HepG2 (cell line): ENCODE measurements around the gene SF3B2. TPM values are rescaled to one million over a fixed set of nuclear protein-coding genes. Genes with fewer than 3 reads are reported as not detected.

Source experiments
- ATAC-seq: fragments of 200-7000 bp; cut with Tn5 transposase; 3 replicates; pipeline ENCODE4 v1.9.1; 2020; ENCODE audit warnings: mild to moderate bottlenecking, moderate library complexity
- BruUV-seq: library from RNA; stranded (reverse); fragments of 400-500 nt; replicated peaks from 2 replicates; lab custom pipeline; 2021; lab: Mats Ljungman, UMichigan
- CTCF ChIA-PET: fragments of 300-600 bp; formaldehyde crosslinking; extraction: SDS; loops from one replicate; lab custom pipeline; 2021; ENCODE audit warnings: low total read pairs, inconsistent platforms, low intra/inter-chr PET ratio; lab: Yijun Ruan, JAX
- POLR2A ChIA-PET: fragments of 350-600 bp; sonication (Branson Sonifier 250); formaldehyde crosslinking; loops from one replicate; lab custom pipeline; 2020; ENCODE audit warnings: antibody characterized with exemption, inconsistent platforms; lab: Yijun Ruan, JAX
- DNase-seq: peaks from one replicate; pipeline ENCODE4 v3.0.0-alpha.2; 2015; ENCODE audit warnings: low spot score
- FAIRE-seq: peaks from 3 replicates; lab custom pipeline; 2011; peaks lifted over from hg19 to GRCh38; lab: Jason Lieb, UNC
- H2AFZ ChIP-seq: one replicate; pipeline ENCODE4 v1.6.1; 2011; ENCODE audit warnings: low read length, inconsistent platforms
- H3K27ac ChIP-seq: fragments of 300-600 bp; 3 replicates; pipeline ENCODE4 v1.8.0; 2011; ENCODE audit warnings: mixed run types, mild to moderate bottlenecking, mixed read lengths, low read length, inconsistent platforms; ENCODE audit not compliant: insufficient read depth; ENCODE audit errors: extremely low read length
- H3K27me3 ChIP-seq, 2 experiments: fragments of 200-600 bp in 1 of 2; 2 replicates in 1 of 2; 3 replicates in 1 of 2; pipeline versions ENCODE4 v1.6.0 to v1.8.0; 2011; ENCODE audit warnings: low read length in 2 of 2, mild to moderate bottlenecking in 2 of 2, moderate library complexity in 2 of 2, inconsistent platforms in 1 of 2; ENCODE audit not compliant: insufficient read depth in 2 of 2, control insufficient read depth in 1 of 2
- H3K36me3 ChIP-seq, 2 experiments: fragments of 200-600 bp in 1 of 2; replicated peaks in 1 of 2; 2 replicates in 1 of 2; 3 replicates in 1 of 2; pipeline versions ENCODE4 v1.5.1 to v1.8.0; 2011; ENCODE audit warnings: low read length in 2 of 2, inconsistent platforms in 1 of 2; ENCODE audit not compliant: insufficient read depth in 2 of 2, control insufficient read depth in 1 of 2
- H3K4me1 ChIP-seq: 2 replicates; pipeline ENCODE4 v1.5.1; 2012; ENCODE audit warnings: low read length, inconsistent platforms; ENCODE audit not compliant: insufficient read depth
- H3K4me2 ChIP-seq: 2 replicates; pipeline ENCODE4 v1.6.0; 2011; ENCODE audit warnings: low read depth, low read length, inconsistent platforms
- H3K4me3 ChIP-seq, 3 experiments: fragments of 200-600 bp in 1 of 3; sonication (generic), shearing (Covaris generic) in 1 of 3; replicated peaks in 1 of 3; 2 replicates each; pipeline ENCODE4 v1.5.1; 2011 to 2016; ENCODE audit warnings: low read length in 3 of 3, inconsistent platforms in 2 of 3, low read depth in 2 of 3, mild to moderate bottlenecking in 2 of 3, control low read depth in 1 of 3, mixed read lengths in 1 of 3; ENCODE audit not compliant: insufficient read depth in 1 of 3
- H3K79me2 ChIP-seq: one replicate; pipeline ENCODE4 v1.6.1; 2011; ENCODE audit warnings: low read length, inconsistent platforms; ENCODE audit not compliant: insufficient read depth
- H3K9ac ChIP-seq: 2 replicates; pipeline ENCODE4 v1.6.0; 2011; ENCODE audit warnings: mild to moderate bottlenecking, low read depth, low read length, inconsistent platforms; ENCODE audit not compliant: insufficient read depth
- H3K9me3 ChIP-seq: 2 replicates; pipeline ENCODE4 v1.5.1; 2012; ENCODE audit warnings: mild to moderate bottlenecking, low read length
- H4K20me1 ChIP-seq: 2 replicates; pipeline ENCODE4 v1.6.0; 2011; ENCODE audit warnings: inconsistent platforms, mild to moderate bottlenecking, low read length, moderate library complexity; ENCODE audit not compliant: insufficient read depth
- ADNP ChIP-seq: sonication (generic); formaldehyde crosslinking; IDR thresholded peaks from 2 replicates; pipeline ENCODE4 v1.4.0; 2020; ENCODE audit warnings: missing genetic modification reagents
- GRHL1 ChIP-seq: sonication (generic); formaldehyde crosslinking; conservative IDR thresholded peaks from 2 replicates; pipeline ENCODE4 v1.8.0; 2022; ENCODE audit warnings: missing genetic modification reagents
- JUNB ChIP-seq: sonication (generic); formaldehyde crosslinking; IDR thresholded peaks from 2 replicates; pipeline ENCODE4 v1.8.0; 2022; ENCODE audit warnings: missing genetic modification reagents, mild to moderate bottlenecking, borderline replicate concordance
- MATR3 ChIP-seq: sonication (generic); formaldehyde crosslinking; IDR thresholded peaks from 2 replicates; pipeline ENCODE4 v1.4.0; 2020; ENCODE audit warnings: missing genetic modification reagents
- SATB2 ChIP-seq: sonication (generic); formaldehyde crosslinking; IDR thresholded peaks from 2 replicates; pipeline ENCODE4 v1.5.0; 2020; ENCODE audit warnings: missing genetic modification reagents
- SCMH1 ChIP-seq: sonication (generic); formaldehyde crosslinking; IDR thresholded peaks from 2 replicates; pipeline ENCODE4 v1.9.0; 2021; ENCODE audit warnings: missing genetic modification reagents, mild to moderate bottlenecking, borderline replicate concordance
- ZNF296 ChIP-seq: sonication (generic); formaldehyde crosslinking; conservative IDR thresholded peaks from 2 replicates; pipeline ENCODE4 v1.5.0; 2020; ENCODE audit warnings: mild to moderate bottlenecking, missing genetic modification reagents
- WGBS: methylation state at CpG from one replicate; pipeline ENCODE4 v1.1.6; 2017; ENCODE audit warnings: low lambda C conversion rate; 5-methylcytosine and 5-hydroxymethylcytosine counted together
- in situ Hi-C: cut with HindIII; loops from 2 replicates; pipeline ENCODE4 v1.10.0; 2017; ENCODE audit warnings: low pct_unique_long_range_greater_than_20kb; ENCODE audit not compliant: extremely low pct_ligation_motif_present
- intact Hi-C: fragments of 100-400 bp; cut with micrococcal nuclease; formaldehyde crosslinking; loops from one replicate; pipeline ENCODE4 v1.10.0; 2022; ENCODE audit not compliant: unreplicated experiment
- polyA plus RNA-seq, 8 experiments: library from polyadenylated mRNA; depleted of rRNA in 3 of 8; stranded (reverse) in 7 of 8; unstranded in 1 of 8; fragments of >200 nt; fragmentation: Illumina TruSeq in 4 of 8; extraction: Trizol in 4 of 8; gene quantifications; 2 replicates each; pipeline versions ENCODE4 v1.2.1 to v1.2.3, GENCODE V29; 2011 to 2016; ENCODE audit warnings: low read depth in 4 of 8, missing spikeins in 1 of 8, mixed read lengths in 1 of 8; ENCODE audit not compliant: insufficient read depth in 1 of 8
- total RNA-seq, 5 experiments: library from RNA; depleted of rRNA; stranded (reverse); fragments of >200 nt; fragmentation: Illumina TruSeq; extraction: Trizol; gene quantifications; 2 replicates each; pipeline ENCODE4 v1.2.3, GENCODE V29; 2016; ENCODE audit warnings: low read depth in 1 of 5
- TF ChIP-seq, protein P1 (sequence below): sonication (generic); formaldehyde crosslinking; IDR thresholded peaks from 2 replicates; pipeline ENCODE4 v1.5.1; 2020; ENCODE audit warnings: mild to moderate bottlenecking, missing genetic modification reagents, borderline replicate concordance
- TF ChIP-seq, protein P2 (sequence below): IDR thresholded peaks from 2 replicates; pipeline ENCODE4 v1.6.1; 2012; ENCODE audit warnings: inconsistent platforms

SF3B2 gene
- total and polyA plus RNA-seq, 2 of the 13 experiments (the other 11 are each of a cell fraction or from before 2014, with no cell fraction given) = 70.4 to 153 TPM

GRCh38 chr11:66015454-66015881 lies 36.7 kb upstream of the SF3B2 start:
- no peaks in the 10 kb centered on the region for H3K36me3 ChIP-seq
- no peak for FAIRE-seq
- no peak for TF ChIP-seq SCMH1 (CRISPR knock-in tag)
- TF ChIP-seq GRHL1 = no peak
- no peak for TF ChIP-seq SATB2 (CRISPR knock-in tag)
- TF ChIP-seq ZNF296 (CRISPR knock-in tag) = no peak
- TF ChIP-seq, all 625 proteins: peak for 0
- in situ Hi-C loops = no loop called here
- H4K20me1 ChIP-seq = no peaks in the 10 kb centered on the region
- H3K27ac ChIP-seq = no peak overlapping the region
- no TSS peak for BruUV-seq
- ChIA-PET POLR2A (no interaction called here), CTCF (no interaction called here)
- H2AFZ ChIP-seq = no peak overlapping the region
- no peaks in the 10 kb centered on the region for H3K9me3 ChIP-seq
- H3K9ac ChIP-seq = no peak overlapping the region
- DNase-seq = no peak
- ATAC-seq = no peak
- no peaks in the 10 kb centered on the region; the same call in 1 of the 2 replicates for H3K4me1 ChIP-seq
- H3K27me3 ChIP-seq = peaks cover 10 to 41% of the 10 kb centered on the region in 2 experiments; a peak in 4 of 5 replicates
- H3K4me3 ChIP-seq = no peak overlapping the region
- intact Hi-C loops = no loop called here
- H3K4me2 ChIP-seq = no peak overlapping the region
- H3K79me2 ChIP-seq = no peaks in the 10 kb centered on the region
- WGBS = 30% methylated on average over 4 of the region's 7 CpGs

GRCh38 chr11:66015936-66016792 lies 36.0 kb upstream of the SF3B2 start:
- 10% methylated on average over 8 of the region's 18 CpGs for WGBS
- Histone ChIP-seq H2AFZ (no peak overlapping the region), H3K4me1 (peaks cover 1% of the 10 kb centered on the region; the same call in 1 of the 2 replicates), H3K9ac (no peak overlapping the region), H3K4me2 (no peak overlapping the region), H3K9me3 (no peaks in the 10 kb centered on the region), H3K36me3 (no peaks in the 10 kb centered on the region), H4K20me1 (no peaks in the 10 kb centered on the region), H3K27ac (no peak overlapping the region), H3K4me3 (no peak overlapping the region), H3K27me3 (peaks cover 10 to 39% of the 10 kb centered on the region in 2 experiments; a peak in 4 of 5 replicates), H3K79me2 (no peaks in the 10 kb centered on the region)
- intact Hi-C loops (no loop called here), in situ Hi-C loops (no loop called here)
- BruUV-seq = no TSS peak
- ChIA-PET CTCF (no interaction called here), POLR2A (interaction anchor here (0.6 kb wide), 1 partner anchor 15 kb away, joined by 3 read pairs; no protein-coding TSS in a partner anchor)
- 0 out of 3 replicates have a peak, but pooled peaks have one; percentile 6 for ATAC-seq
- DNase-seq = no peak
- TF ChIP-seq MATR3 (CRISPR knock-in tag) (no peak), JUNB (CRISPR knock-in tag) (no peak), ADNP (CRISPR knock-in tag) (no peak)
- TF ChIP-seq, protein P1, sequence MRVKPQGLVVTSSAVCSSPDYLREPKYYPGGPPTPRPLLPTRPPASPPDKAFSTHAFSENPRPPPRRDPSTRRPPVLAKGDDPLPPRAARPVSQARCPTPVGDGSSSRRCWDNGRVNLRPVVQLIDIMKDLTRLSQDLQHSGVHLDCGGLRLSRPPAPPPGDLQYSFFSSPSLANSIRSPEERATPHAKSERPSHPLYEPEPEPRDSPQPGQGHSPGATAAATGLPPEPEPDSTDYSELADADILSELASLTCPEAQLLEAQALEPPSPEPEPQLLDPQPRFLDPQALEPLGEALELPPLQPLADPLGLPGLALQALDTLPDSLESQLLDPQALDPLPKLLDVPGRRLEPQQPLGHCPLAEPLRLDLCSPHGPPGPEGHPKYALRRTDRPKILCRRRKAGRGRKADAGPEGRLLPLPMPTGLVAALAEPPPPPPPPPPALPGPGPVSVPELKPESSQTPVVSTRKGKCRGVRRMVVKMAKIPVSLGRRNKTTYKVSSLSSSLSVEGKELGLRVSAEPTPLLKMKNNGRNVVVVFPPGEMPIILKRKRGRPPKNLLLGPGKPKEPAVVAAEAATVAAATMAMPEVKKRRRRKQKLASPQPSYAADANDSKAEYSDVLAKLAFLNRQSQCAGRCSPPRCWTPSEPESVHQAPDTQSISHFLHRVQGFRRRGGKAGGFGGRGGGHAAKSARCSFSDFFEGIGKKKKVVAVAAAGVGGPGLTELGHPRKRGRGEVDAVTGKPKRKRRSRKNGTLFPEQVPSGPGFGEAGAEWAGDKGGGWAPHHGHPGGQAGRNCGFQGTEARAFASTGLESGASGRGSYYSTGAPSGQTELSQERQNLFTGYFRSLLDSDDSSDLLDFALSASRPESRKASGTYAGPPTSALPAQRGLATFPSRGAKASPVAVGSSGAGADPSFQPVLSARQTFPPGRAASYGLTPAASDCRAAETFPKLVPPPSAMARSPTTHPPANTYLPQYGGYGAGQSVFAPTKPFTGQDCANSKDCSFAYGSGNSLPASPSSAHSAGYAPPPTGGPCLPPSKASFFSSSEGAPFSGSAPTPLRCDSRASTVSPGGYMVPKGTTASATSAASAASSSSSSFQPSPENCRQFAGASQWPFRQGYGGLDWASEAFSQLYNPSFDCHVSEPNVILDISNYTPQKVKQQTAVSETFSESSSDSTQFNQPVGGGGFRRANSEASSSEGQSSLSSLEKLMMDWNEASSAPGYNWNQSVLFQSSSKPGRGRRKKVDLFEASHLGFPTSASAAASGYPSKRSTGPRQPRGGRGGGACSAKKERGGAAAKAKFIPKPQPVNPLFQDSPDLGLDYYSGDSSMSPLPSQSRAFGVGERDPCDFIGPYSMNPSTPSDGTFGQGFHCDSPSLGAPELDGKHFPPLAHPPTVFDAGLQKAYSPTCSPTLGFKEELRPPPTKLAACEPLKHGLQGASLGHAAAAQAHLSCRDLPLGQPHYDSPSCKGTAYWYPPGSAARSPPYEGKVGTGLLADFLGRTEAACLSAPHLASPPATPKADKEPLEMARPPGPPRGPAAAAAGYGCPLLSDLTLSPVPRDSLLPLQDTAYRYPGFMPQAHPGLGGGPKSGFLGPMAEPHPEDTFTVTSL (CRISPR knock-in tag) = no peak
- TF ChIP-seq, protein P2, sequence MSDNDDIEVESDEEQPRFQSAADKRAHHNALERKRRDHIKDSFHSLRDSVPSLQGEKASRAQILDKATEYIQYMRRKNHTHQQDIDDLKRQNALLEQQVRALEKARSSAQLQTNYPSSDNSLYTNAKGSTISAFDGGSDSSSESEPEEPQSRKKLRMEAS = no peak
- no peak for FAIRE-seq
